K562 (cell line): ENCODE measurements around the gene CTDNEP1. TPM values are rescaled to one million over a fixed set of nuclear protein-coding genes. Genes with fewer than 3 reads are reported as not detected.
A peak's percentile ranks its signal among the peaks of the same experiment; 100 is the strongest.

Experiments used
- ELF2 ChIP-seq: fragments of 250-450 bp; sonication (Bioruptor Pico); IDR thresholded peaks from 2 replicates; pipeline ENCODE4 v1.5.0; 2021; ENCODE audit warnings: mild to moderate bottlenecking
- GATAD2A ChIP-seq: fragments of 450-650 bp; IDR thresholded peaks from 2 replicates; pipeline ENCODE4 v1.6.1; 2017
- HNRNPLL ChIP-seq: fragments of 200-400 bp; formaldehyde crosslinking; IDR thresholded peaks from 2 replicates; pipeline ENCODE4 v1.6.1; 2017; ENCODE audit warnings: low read length, low read depth, mild to moderate bottlenecking; ENCODE audit not compliant: poor library complexity, severe bottlenecking
- NCOA1 ChIP-seq: fragments of 450-650 bp; IDR thresholded peaks from 2 replicates; pipeline ENCODE4 v1.6.1; 2016; ENCODE audit warnings: low read depth
- TCF7 ChIP-seq: sonication (generic); IDR thresholded peaks from 2 replicates; pipeline ENCODE4 v1.6.1; 2016; ENCODE audit warnings: antibody characterized with exemption, borderline replicate concordance
- TFAM ChIP-seq: fragments of 250-450 bp; sonication (Bioruptor Pico); conservative IDR thresholded peaks from 2 replicates; pipeline ENCODE4 v1.5.0; 2021; ENCODE audit warnings: mild to moderate bottlenecking, moderate library complexity
- U2AF1 ChIP-seq: fragments of 200-400 bp; formaldehyde crosslinking; optimal IDR thresholded peaks from 2 replicates; pipeline ENCODE3; 2017; ENCODE audit warnings: mild to moderate bottlenecking, low read depth, low read length, moderate library complexity
- ZEB2 ChIP-seq: fragments of 450-650 bp; IDR thresholded peaks from 2 replicates; pipeline ENCODE4 v1.6.1; 2016
- ZKSCAN3 ChIP-seq: fragments of 250-450 bp; sonication (Bioruptor Pico); IDR thresholded peaks from 2 replicates; pipeline ENCODE4 v1.4.0; 2020
- ZNF224 ChIP-seq: sonication (generic); formaldehyde crosslinking; IDR thresholded peaks from 2 replicates; pipeline ENCODE4 v1.8.0; 2022; ENCODE audit warnings: mild to moderate bottlenecking, missing genetic modification reagents
- polyA plus RNA-seq, 8 experiments: library from polyadenylated mRNA; depleted of rRNA in 4 of 8; stranded (reverse) in 5 of 8; unstranded in 3 of 8; fragments of >200 nt; fragmentation: Nextera tagmentation in 2 of 8; fragmentation: Illumina TruSeq in 1 of 8; extraction: Ambion mirVana in 2 of 8; extraction: Trizol in 1 of 8; gene quantifications; 2 replicates each; pipeline versions ENCODE4 v1.2.1 to v1.2.3, GENCODE V29; 2011 to 2014; ENCODE audit warnings: inconsistent platforms in 1 of 8, missing spikeins in 1 of 8
- total RNA-seq, 7 experiments: library from RNA; depleted of rRNA in 6 of 7; stranded (reverse); fragments of >200 nt in 6 of 7; fragmentation: Illumina TruSeq in 2 of 7; extraction: Trizol in 2 of 7; gene quantifications; 2 replicates each; pipeline versions ENCODE4 v1.2.1 to v1.2.3, GENCODE V29; 2011 to 2021; ENCODE audit warnings: low replicate concordance in 1 of 7
- TF ChIP-seq, protein P1 (sequence below): fragments of 200-600 bp; sonication (generic); IDR thresholded peaks from one replicate; pipeline ENCODE4 v1.6.1; 2012; ENCODE audit warnings: mild to moderate bottlenecking, low read depth, low read length, inconsistent platforms
- TF ChIP-seq, protein P2 (sequence below): fragments of 250-450 bp; sonication (Bioruptor Pico); IDR thresholded peaks from 2 replicates; pipeline ENCODE4 v1.9.0; 2021; ENCODE audit warnings: mild to moderate bottlenecking, inconsistent platforms
- TF ChIP-seq, protein P3 (sequence below): fragments of 250-450 bp; sonication (Bioruptor Pico); IDR thresholded peaks from 2 replicates; pipeline ENCODE4 v1.8.0; 2021; ENCODE audit warnings: moderate library complexity, mild to moderate bottlenecking, inconsistent platforms

The CTDNEP1 gene
- total and polyA plus RNA-seq, 9 of the 15 experiments (the other 6 are each of a cell fraction or from before 2014, with no cell fraction given) = 10.7 to 150 (median 28.5) TPM

DNA sequence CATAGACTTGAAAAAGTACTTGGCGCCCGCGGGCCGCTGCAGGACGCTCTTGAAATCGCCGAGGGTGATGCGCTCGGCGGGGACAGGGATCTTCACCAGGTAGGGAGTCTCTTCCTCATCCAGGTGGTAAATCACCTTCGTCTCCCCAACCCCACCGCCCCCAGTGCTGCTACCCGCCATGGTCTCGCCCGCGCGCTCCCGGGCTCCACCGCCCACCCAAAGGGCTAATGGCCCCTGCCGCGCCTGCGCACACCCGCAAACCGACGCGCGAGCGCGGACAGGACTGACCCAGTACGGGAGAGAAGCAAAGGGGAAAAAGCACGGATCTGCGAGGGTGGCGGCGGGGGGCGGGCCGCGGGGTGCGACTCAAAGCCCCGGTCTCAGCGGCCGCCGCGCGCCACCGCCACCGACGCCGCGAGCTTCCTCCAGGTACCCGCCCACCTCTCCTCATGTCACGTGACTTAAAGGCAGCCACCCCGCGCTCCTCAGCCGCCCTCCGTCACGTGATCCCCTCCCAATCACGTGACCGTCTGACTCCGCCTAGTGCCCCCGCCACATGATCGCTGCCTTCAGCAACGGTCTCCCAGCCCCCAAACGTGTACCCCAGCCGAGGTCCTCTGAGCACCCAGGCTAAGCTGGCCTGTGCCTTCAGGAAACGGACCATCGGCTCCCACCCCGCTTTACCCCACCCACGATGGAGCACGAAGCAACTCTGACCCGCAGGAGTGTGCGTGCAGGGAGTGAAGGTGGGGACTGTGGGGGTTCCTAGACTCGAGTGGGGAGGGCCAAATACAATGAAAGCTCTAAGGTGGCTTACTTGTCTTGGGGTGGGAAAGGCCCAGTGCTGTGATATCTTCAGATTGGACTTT lies 17.2 kb downstream of the CTDNEP1 start, which contains the start of gene DVL2 (continued):
- TF ChIP-seq ZNF224 = no peak
- TF ChIP-seq, protein P1, sequence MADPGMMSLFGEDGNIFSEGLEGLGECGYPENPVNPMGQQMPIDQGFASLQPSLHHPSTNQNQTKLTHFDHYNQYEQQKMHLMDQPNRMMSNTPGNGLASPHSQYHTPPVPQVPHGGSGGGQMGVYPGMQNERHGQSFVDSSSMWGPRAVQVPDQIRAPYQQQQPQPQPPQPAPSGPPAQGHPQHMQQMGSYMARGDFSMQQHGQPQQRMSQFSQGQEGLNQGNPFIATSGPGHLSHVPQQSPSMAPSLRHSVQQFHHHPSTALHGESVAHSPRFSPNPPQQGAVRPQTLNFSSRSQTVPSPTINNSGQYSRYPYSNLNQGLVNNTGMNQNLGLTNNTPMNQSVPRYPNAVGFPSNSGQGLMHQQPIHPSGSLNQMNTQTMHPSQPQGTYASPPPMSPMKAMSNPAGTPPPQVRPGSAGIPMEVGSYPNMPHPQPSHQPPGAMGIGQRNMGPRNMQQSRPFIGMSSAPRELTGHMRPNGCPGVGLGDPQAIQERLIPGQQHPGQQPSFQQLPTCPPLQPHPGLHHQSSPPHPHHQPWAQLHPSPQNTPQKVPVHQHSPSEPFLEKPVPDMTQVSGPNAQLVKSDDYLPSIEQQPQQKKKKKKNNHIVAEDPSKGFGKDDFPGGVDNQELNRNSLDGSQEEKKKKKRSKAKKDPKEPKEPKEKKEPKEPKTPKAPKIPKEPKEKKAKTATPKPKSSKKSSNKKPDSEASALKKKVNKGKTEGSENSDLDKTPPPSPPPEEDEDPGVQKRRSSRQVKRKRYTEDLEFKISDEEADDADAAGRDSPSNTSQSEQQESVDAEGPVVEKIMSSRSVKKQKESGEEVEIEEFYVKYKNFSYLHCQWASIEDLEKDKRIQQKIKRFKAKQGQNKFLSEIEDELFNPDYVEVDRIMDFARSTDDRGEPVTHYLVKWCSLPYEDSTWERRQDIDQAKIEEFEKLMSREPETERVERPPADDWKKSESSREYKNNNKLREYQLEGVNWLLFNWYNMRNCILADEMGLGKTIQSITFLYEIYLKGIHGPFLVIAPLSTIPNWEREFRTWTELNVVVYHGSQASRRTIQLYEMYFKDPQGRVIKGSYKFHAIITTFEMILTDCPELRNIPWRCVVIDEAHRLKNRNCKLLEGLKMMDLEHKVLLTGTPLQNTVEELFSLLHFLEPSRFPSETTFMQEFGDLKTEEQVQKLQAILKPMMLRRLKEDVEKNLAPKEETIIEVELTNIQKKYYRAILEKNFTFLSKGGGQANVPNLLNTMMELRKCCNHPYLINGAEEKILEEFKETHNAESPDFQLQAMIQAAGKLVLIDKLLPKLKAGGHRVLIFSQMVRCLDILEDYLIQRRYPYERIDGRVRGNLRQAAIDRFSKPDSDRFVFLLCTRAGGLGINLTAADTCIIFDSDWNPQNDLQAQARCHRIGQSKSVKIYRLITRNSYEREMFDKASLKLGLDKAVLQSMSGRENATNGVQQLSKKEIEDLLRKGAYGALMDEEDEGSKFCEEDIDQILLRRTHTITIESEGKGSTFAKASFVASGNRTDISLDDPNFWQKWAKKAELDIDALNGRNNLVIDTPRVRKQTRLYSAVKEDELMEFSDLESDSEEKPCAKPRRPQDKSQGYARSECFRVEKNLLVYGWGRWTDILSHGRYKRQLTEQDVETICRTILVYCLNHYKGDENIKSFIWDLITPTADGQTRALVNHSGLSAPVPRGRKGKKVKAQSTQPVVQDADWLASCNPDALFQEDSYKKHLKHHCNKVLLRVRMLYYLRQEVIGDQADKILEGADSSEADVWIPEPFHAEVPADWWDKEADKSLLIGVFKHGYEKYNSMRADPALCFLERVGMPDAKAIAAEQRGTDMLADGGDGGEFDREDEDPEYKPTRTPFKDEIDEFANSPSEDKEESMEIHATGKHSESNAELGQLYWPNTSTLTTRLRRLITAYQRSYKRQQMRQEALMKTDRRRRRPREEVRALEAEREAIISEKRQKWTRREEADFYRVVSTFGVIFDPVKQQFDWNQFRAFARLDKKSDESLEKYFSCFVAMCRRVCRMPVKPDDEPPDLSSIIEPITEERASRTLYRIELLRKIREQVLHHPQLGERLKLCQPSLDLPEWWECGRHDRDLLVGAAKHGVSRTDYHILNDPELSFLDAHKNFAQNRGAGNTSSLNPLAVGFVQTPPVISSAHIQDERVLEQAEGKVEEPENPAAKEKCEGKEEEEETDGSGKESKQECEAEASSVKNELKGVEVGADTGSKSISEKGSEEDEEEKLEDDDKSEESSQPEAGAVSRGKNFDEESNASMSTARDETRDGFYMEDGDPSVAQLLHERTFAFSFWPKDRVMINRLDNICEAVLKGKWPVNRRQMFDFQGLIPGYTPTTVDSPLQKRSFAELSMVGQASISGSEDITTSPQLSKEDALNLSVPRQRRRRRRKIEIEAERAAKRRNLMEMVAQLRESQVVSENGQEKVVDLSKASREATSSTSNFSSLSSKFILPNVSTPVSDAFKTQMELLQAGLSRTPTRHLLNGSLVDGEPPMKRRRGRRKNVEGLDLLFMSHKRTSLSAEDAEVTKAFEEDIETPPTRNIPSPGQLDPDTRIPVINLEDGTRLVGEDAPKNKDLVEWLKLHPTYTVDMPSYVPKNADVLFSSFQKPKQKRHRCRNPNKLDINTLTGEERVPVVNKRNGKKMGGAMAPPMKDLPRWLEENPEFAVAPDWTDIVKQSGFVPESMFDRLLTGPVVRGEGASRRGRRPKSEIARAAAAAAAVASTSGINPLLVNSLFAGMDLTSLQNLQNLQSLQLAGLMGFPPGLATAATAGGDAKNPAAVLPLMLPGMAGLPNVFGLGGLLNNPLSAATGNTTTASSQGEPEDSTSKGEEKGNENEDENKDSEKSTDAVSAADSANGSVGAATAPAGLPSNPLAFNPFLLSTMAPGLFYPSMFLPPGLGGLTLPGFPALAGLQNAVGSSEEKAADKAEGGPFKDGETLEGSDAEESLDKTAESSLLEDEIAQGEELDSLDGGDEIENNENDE = no peak
- TF ChIP-seq, protein P2, sequence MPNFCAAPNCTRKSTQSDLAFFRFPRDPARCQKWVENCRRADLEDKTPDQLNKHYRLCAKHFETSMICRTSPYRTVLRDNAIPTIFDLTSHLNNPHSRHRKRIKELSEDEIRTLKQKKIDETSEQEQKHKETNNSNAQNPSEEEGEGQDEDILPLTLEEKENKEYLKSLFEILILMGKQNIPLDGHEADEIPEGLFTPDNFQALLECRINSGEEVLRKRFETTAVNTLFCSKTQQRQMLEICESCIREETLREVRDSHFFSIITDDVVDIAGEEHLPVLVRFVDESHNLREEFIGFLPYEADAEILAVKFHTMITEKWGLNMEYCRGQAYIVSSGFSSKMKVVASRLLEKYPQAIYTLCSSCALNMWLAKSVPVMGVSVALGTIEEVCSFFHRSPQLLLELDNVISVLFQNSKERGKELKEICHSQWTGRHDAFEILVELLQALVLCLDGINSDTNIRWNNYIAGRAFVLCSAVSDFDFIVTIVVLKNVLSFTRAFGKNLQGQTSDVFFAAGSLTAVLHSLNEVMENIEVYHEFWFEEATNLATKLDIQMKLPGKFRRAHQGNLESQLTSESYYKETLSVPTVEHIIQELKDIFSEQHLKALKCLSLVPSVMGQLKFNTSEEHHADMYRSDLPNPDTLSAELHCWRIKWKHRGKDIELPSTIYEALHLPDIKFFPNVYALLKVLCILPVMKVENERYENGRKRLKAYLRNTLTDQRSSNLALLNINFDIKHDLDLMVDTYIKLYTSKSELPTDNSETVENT (CRISPR knock-in tag) = peak; percentile 70; the same call in 1 of the 2 replicates
- no peak for TF ChIP-seq GATAD2A
- peak; percentile 79 for TF ChIP-seq ELF2 (CRISPR knock-in tag)
- TF ChIP-seq, protein P3, sequence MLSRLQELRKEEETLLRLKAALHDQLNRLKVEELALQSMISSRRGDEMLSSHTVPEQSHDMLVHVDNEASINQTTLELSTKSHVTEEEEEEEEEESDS (CRISPR knock-in tag) = no peak
- no peak for TF ChIP-seq ZKSCAN3
- TF ChIP-seq ZEB2 = peak; percentile 27; the same call in 1 of the 2 replicates
- TF ChIP-seq TCF7 = no peak
- TF ChIP-seq TFAM = no peak
- no peak for TF ChIP-seq NCOA1
- TF ChIP-seq U2AF1 = no peak
- no peak for TF ChIP-seq HNRNPLL
